Fibroblast of lung (primary cell): ENCODE measurements around the gene TWF1.

Experiments used
- EZH2 ChIP-seq: IDR thresholded peaks from 2 replicates; pipeline ENCODE4 v1.5.1; 2012; ENCODE audit warnings: low read length, control low read depth, mild to moderate bottlenecking; ENCODE audit errors: missing control alignments
- TF ChIP-seq, protein P1 (sequence below), 2 donors: IDR thresholded peaks in 1 of 2; conservative IDR thresholded peaks in 1 of 2; 1 replicate in 1 of 2; 2 replicates in 1 of 2; pipeline ENCODE4 v1.5.1; 2011 to 2012; ENCODE audit warnings: low read length in 2 of 2, control low read depth in 1 of 2, inconsistent platforms in 1 of 2, low read depth in 1 of 2, mild to moderate bottlenecking in 1 of 2

GRCh38 chr12:43776498-43776897 lies 29.6 kb downstream of the TWF1 start:
- TF ChIP-seq, protein P1, sequence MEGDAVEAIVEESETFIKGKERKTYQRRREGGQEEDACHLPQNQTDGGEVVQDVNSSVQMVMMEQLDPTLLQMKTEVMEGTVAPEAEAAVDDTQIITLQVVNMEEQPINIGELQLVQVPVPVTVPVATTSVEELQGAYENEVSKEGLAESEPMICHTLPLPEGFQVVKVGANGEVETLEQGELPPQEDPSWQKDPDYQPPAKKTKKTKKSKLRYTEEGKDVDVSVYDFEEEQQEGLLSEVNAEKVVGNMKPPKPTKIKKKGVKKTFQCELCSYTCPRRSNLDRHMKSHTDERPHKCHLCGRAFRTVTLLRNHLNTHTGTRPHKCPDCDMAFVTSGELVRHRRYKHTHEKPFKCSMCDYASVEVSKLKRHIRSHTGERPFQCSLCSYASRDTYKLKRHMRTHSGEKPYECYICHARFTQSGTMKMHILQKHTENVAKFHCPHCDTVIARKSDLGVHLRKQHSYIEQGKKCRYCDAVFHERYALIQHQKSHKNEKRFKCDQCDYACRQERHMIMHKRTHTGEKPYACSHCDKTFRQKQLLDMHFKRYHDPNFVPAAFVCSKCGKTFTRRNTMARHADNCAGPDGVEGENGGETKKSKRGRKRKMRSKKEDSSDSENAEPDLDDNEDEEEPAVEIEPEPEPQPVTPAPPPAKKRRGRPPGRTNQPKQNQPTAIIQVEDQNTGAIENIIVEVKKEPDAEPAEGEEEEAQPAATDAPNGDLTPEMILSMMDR (conservative IDR thresholded peaks at IDR 0.05 in 1 of 2, IDR thresholded peaks at IDR 0.05 in 1 of 2; ENCODE audit: low read depth in 1 of 2, low read length in 2 of 2) = peak; percentile 33 to 46
- no peak for TF ChIP-seq EZH2
